ENCODE results near the gene PPP1R36. TPM values are rescaled to one million over a fixed set of nuclear protein-coding genes. Genes with fewer than 3 reads are reported as not detected.

PPP1R36 gene
- total RNA-seq, 1 donor from 2014 or later = 1.1 TPM

DNA sequence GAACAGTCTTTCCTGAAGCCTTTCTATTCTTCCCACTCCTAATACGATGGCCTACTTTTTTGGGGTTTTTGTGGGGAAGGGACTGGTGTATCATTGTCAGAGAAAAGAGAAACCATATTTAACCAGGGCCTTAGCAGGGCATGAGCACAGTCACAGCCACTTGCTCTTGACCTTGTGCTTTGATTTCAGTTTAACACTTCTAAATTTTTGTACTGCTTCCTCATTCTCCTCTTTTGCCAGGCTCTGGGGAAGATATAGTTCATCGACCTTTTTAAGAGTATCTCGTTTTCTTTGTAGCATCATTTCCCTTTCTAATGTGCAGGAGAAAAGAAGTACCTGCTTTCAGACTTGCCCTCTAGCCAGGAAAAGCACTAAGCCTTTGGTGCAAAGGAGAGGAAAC is 43.0 kb upstream of the PPP1R36 start:
- Mint-ChIP-seq H3K27me3 (ENCODE audit: low read depth) (no peaks in the 10 kb centered on the region), H3K27ac (ENCODE audit: unreplicated experiment) (peak overlapping the region; percentile 100), H3K36me3 (ENCODE audit: low read depth) (peaks cover 2% of the 10 kb centered on the region)

DNA sequence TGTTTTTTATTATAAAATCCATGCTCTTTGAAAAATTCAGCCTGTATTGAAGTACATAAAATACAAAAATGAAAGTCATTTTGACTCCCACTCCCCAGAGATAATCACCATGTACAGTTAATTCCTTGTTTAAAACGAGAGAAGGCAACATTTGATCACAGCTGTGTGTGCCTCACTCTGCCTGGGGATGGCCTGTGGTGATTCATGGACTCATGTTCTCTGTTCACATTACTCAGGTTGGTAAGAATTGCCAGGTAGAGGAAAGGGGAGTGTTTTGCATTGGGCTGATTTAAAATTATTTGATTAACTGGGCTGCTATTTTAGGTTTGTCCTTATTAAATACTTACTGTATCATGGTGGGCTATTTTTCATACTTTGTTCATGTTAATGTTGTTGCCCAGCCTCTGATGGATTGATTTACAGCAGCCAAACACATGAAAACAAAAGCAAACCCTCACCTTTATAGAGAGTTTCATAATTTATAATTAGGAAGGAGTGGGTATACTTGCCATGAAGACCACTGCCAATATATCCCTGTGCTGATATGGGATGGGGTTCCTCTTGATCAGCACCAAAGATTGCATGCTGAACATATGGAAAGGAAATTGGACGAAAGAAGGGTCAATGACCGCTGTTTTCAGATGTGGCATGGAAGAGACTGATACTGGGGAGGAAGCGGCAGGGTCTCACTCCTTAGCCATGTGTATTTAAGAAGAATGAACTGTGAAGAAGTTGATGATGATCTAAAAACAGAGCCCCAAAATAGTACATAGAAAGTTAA is 42.2 kb upstream of the PPP1R36 start:
- Mint-ChIP-seq H3K36me3 (ENCODE audit: low read depth) (peaks cover 2% of the 10 kb centered on the region), H3K4me3 (ENCODE audit: unreplicated experiment) (peak overlapping the region; percentile 84), H3K9me3 (ENCODE audit: low read depth) (no peaks in the 10 kb centered on the region), H3K4me1 (ENCODE audit: low read depth) (peaks cover 74% of the 10 kb centered on the region), H3K27me3 (ENCODE audit: low read depth) (no peaks in the 10 kb centered on the region), H3K27ac (ENCODE audit: unreplicated experiment) (peak overlapping the region; percentile 100)
- TF ChIP-seq, protein P1, sequence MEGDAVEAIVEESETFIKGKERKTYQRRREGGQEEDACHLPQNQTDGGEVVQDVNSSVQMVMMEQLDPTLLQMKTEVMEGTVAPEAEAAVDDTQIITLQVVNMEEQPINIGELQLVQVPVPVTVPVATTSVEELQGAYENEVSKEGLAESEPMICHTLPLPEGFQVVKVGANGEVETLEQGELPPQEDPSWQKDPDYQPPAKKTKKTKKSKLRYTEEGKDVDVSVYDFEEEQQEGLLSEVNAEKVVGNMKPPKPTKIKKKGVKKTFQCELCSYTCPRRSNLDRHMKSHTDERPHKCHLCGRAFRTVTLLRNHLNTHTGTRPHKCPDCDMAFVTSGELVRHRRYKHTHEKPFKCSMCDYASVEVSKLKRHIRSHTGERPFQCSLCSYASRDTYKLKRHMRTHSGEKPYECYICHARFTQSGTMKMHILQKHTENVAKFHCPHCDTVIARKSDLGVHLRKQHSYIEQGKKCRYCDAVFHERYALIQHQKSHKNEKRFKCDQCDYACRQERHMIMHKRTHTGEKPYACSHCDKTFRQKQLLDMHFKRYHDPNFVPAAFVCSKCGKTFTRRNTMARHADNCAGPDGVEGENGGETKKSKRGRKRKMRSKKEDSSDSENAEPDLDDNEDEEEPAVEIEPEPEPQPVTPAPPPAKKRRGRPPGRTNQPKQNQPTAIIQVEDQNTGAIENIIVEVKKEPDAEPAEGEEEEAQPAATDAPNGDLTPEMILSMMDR (IDR thresholded peaks at IDR 0.05) = no peak
- DNase-seq (ENCODE audit: low spot score) = no peak

More for the DNA sequence above, 43.0 kb upstream of the PPP1R36 start:
- no peaks in the 10 kb centered on the region for H3K9me3 Mint-ChIP-seq (ENCODE audit: low read depth)
- peak overlapping the region; percentile 84 for H3K4me3 Mint-ChIP-seq (ENCODE audit: unreplicated experiment)
- no peak for DNase-seq (ENCODE audit: low spot score)
- peaks cover 77% of the 10 kb centered on the region for H3K4me1 Mint-ChIP-seq (ENCODE audit: low read depth)
- TF ChIP-seq, protein P1 (IDR thresholded peaks at IDR 0.05) = no peak

DNA sequence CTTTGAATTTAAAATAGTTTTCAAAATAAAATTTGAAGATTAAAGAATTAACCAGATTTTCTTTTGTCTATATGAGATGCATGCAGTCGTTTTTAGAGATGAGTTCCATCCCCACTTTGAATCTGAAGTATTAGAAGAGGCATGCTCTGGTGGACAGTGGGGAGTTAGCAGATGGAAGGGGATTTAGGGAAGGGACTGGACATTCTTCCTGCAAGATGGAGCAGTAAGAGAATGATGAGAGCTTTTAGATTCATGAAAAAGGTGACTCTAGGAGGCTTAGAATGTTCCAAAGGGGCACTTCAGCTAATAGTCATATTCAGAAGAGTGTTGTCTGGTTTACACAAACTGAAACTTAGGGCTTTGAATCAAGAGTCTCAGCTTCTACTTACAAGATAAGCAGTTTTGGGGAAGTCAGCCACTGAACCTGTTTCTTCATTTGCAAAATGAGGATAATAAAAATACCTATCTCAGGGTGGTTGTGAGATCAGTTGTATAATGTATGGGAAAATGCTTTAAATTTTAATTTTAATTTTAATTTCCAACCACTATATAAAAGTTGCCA is 41.5 kb upstream of the PPP1R36 start:
- no peaks in the 10 kb centered on the region for H3K27me3 Mint-ChIP-seq (ENCODE audit: low read depth)
- no peak for DNase-seq (ENCODE audit: low spot score)
- peaks cover 73% of the 10 kb centered on the region for H3K4me1 Mint-ChIP-seq (ENCODE audit: low read depth)
- H3K36me3 Mint-ChIP-seq (ENCODE audit: low read depth) = peaks cover 2% of the 10 kb centered on the region
- H3K9me3 Mint-ChIP-seq (ENCODE audit: low read depth) = no peaks in the 10 kb centered on the region
- H3K27ac Mint-ChIP-seq (ENCODE audit: unreplicated experiment) = peak overlapping the region; percentile 62
- TF ChIP-seq, protein P1 (IDR thresholded peaks at IDR 0.05) = no peak
- H3K4me3 Mint-ChIP-seq (ENCODE audit: unreplicated experiment) = no peak overlapping the region

DNA sequence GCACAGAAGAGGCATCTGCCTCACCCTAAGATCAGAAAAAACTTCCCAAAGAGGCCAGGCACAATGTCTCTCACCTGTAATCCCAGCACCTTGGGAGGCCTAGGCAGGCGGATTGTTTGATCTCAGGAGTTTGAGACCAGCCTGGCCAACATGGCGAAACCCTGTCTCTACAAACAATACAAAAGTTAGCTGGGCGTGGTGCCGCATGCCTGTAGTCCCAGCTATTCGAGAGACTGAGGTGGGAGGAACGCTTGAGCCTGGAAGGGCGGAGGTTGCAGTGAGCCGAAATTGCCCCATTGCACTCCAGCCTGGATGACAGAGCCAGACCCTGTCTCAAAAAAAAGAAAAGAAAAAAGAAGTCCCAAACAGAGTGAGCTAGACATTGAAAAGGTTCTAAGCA is 40.7 kb upstream of the PPP1R36 start:
- DNase-seq (ENCODE audit: low spot score) = no peak
- peaks cover 75% of the 10 kb centered on the region for H3K4me1 Mint-ChIP-seq (ENCODE audit: low read depth)
- no peak overlapping the region for H3K4me3 Mint-ChIP-seq (ENCODE audit: unreplicated experiment)
- peaks cover 2% of the 10 kb centered on the region for H3K36me3 Mint-ChIP-seq (ENCODE audit: low read depth)
- H3K27me3 Mint-ChIP-seq (ENCODE audit: low read depth) = no peaks in the 10 kb centered on the region
- no peaks in the 10 kb centered on the region for H3K9me3 Mint-ChIP-seq (ENCODE audit: low read depth)
- TF ChIP-seq, protein P1 (IDR thresholded peaks at IDR 0.05) = no peak
- peak overlapping the region; percentile 67 for H3K27ac Mint-ChIP-seq (ENCODE audit: unreplicated experiment)

DNA sequence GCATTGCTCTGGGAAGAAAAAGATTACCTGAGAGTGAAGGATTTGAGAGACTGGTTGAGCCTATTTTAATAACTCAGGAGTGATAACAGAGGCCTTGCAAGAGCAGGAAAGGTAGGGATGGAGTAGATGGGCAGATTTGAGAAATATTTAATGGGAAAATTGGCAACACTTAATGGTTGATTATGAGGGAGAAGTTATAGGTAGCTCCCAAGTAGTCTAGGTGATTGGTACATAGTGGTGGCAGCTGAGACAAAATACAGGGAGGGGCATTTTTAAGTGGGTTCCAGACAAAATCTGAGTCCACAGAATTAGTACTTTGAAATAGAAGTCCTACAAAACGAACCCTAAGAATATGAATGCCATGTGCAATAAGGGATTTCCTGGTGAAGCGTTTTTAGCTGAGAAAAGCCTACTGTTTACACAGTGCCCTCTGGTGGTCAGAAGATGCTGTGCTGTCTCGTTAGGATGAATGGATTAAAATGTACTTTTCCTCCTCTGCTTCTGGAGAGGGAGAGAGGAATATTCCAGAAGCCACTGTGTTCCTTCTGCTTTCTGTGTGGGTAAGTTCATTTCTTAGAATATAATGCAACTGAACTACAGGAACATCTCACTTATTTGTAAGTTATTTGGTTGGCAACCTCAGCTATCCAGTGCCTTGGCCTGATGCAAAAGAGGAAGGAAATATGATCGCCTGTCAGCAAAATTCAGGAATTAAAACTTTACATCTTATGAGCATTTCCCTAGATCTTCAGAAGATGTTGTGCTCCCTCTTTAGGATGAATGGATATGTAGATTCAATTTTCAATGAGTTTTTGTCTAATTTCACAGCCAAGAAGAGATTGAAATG is 38.7 kb upstream of the PPP1R36 start:
- Mint-ChIP-seq H3K4me3 (ENCODE audit: unreplicated experiment) (no peak overlapping the region), H3K27me3 (ENCODE audit: low read depth) (no peaks in the 10 kb centered on the region), H3K9me3 (ENCODE audit: low read depth) (no peaks in the 10 kb centered on the region), H3K4me1 (ENCODE audit: low read depth) (peaks cover 77% of the 10 kb centered on the region), H3K27ac (ENCODE audit: unreplicated experiment) (peak overlapping the region; percentile 68), H3K36me3 (ENCODE audit: low read depth) (peaks cover 2% of the 10 kb centered on the region)
- no peak for DNase-seq (ENCODE audit: low spot score)
- TF ChIP-seq, protein P1 (IDR thresholded peaks at IDR 0.05) = peak; percentile 92
